Kidney capillary endothelial cell (primary cell): ENCODE measurements around the gene RECK.

Source experiments
- DNase-seq: peaks from one replicate; pipeline ENCODE4 v3.0.0-alpha.2; 2018; ENCODE audit warnings: low spot score

The RECK gene

GRCh38 chr9:36029202-36029601, 7.5 kb upstream of the RECK start:
- DNase-seq = no peak

DNA sequence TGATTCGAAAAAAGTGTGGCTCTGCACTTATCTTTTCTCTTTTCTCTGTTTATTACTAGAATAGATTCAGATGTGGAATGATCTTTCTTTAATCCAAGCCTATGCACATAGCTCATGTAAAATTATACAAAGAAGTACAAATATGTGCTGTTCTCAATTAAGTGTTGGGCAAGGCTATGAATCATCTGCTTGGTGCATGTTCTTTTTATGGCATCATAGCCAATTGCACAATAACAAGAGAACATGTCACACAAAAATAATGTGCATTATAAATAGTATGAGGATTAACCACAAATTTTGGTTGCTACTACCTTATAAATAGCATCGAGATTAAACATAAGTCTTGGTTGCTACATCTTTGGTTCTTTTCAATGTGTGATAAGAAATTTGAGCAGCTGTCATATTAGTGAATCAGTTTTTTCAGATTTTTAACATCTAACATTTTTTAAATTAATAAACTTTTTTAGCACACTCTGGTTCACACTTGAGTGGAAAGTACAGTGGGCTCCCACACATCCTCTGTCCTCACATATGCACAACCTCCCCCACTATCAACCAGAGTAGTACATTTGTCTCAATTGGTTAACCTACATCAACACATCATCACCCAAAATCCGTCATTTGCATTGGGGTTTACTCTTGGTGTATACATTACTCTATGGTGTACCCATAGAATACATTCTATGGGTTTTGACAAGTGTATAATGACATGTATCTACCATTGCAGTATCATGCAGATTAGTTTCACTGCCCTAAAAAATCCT, 6.8 kb upstream of the RECK start:
- DNase-seq = no peak

DNA sequence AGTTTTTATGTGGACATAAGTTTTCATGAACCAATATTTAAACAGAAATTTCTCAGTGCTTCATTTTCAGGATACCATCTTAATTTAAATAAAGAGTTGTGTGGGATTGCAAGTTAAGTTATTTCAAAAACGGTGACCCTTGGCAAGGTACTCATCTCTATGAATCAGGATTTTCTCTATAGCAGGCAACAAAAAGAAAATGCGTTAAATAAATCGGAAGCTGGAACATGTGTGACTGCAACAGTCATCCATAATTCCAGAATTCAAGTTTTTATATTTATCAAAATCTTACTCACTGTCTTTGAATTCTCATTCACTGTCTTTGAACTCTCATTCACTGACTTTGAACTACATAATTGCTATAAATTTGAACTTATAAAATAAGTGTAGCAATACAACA, 5.8 kb upstream of the RECK start:
- DNase-seq = no peak

GRCh38 chr9:36031774-36032555, 4.7 kb upstream of the RECK start:
- no peak for DNase-seq

DNA sequence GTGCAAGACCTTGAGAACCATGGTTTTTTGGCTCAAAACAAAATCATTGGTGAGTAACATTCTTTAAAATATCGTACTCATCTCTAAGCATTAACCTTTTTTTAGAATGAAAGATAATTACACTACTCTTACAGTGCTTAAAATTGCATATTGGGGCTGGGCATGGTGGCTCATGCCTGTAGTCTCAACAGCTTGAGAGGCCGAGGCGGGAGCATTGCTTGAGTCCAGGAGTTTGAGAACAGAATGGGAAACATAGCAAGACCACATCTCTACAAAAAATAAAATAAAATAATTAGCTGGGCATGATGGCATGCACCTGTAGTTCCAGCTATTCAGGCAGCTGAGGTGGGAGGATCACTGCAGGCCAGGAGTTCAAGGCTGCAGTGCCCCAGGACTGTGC, 2.9 kb upstream of the RECK start:
- DNase-seq = no peak

DNA sequence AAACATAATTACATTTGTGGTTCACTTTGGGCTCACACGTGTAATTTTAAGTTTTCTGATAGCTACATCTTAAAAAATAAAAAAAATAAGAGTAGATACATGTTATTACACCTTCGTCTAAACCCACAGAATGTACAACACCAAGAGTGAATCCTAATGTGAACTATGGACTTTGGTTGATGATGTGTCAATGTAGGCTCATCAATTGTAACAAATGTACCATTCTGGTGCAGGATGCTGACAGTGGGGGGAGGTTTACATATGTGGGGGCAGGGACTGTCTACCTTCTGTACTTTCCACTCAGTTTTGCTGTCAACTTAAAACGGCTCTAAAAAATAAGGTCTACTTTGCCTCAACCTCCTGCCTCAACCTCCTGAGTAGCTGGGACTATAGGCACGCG, 2.5 kb upstream of the RECK start:
- DNase-seq = no peak

- no peak for DNase-seq
Measured at GRCh38 chr9:36035006-36035405, 1.7 kb upstream of the RECK start.

GRCh38 chr9:36036253-36036779, 397 bp upstream of the RECK start:
- DNase-seq = no peak

DNA sequence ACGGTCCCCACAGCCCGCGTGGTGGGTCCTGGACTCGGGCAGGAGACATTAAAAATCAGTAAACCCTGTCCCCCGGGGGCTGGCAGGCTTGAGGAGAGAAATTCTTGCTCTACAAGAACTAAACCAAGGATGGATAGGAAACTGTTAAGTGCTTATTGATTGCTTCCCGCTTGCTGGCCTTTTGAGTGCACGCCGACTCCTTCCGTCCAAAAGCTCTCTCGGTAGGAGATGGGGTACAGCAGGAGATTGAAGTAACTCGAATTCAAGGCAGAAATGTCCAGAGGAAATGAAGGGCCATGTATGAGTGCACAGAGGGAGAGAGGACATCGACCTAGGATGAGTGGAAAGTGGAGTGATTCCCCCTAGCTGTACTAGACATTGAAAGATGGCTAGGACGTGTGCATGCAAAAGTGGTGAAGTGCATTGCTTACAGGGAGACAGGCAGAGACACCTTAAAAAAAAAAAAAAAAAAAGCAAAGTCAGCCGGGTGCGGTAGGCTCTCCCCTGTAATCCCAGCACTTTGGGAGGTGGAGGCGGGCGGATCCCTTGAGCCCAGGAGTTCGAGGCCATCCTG, 923 bp downstream of the RECK start:
- no peak for DNase-seq

DNA sequence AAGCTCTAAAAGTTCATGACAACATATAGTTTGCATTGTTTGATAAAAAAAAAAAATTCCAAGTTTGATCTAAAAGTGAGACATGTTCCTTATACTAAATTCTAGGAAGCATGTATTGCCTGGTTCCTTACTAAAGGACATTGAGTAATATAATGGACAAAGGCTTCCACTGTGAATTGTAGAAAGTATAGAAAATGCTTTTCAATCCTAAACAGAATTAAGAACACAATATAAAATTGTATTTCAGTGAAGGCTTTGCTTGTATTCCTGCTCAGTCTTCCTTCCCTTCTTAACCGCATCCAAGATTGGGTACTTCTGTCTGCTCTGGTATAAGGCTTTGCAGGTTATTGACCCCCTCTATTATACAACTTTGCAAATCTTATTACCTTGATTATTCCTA, 2.4 kb downstream of the RECK start:
- DNase-seq = no peak

- DNase-seq = no peak
Measured at GRCh38 chr9:36039696-36040095, 3.0 kb downstream of the RECK start.

GRCh38 chr9:36040271-36040925, 3.7 kb downstream of the RECK start:
- no peak for DNase-seq

DNA sequence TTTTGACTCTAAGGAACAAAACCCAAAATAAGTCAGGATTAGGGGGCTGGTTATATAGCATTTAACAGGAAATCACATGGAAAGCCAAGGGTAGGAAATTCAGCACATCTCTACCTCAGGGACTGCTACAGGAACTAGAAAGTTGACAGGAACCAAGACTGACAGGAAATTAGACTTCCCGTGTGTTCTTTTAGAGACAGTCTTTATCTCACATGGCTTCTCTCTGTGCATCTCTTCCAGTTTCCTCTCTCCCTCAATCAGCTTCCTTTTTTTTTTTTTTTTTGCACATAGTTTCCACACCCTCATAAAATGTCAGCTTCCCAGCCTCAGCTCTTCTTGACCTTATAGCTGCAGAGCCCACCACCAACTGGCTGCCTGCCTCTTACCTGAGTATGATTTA, 4.8 kb downstream of the RECK start:
- DNase-seq = no peak

GRCh38 chr9:36045610-36046009, 8.9 kb downstream of the RECK start:
- DNase-seq = no peak

DNA sequence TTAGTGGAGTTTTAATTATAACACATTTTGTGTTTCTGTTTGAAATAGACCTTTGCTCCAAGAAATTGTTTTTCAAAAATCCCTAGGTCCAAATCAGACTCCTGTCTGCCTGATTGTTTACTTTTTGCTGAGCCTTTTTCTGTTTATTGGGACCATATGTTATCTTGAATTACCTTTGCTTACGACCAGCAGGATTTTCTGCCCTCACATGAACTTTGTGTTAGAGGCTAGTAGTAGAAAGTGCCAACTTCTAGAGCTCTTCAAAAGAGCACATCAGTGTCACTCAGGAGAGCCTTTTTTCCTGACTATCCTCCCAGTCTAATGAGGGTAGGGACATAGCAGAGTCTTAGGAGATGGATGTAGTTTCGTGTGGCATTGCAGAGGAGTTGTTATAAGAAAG, 10.2 kb downstream of the RECK start:
- no peak for DNase-seq

- no peak for DNase-seq
Measured at GRCh38 chr9:36049408-36049807, 12.7 kb downstream of the RECK start.

DNA sequence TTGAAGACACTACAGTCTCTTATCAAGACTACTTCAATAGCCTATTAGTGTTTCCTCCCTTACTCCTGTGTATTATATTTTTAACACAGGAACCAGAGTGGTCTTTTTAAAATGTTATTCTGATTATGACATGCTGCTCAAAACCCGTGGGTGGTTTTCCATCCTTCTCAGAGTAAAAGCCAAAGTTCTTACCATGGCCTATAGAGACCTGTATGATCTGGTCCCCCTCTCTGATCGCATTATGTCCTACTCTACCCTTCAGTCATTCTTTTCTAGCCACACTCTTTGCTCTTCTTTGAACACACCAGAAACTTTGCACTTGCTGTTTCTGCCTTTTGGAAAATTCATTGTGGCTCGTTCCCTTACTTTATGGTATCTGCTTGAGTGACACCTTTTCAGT, 13.8 kb downstream of the RECK start:
- DNase-seq = no peak

- DNase-seq = no peak
Measured at GRCh38 chr9:36051317-36051716, 14.6 kb downstream of the RECK start.

- DNase-seq = peak; percentile 67
Measured at GRCh38 chr9:36053971-36054370, 17.3 kb downstream of the RECK start.

GRCh38 chr9:36056896-36057295, 20.2 kb downstream of the RECK start:
- DNase-seq = no peak

DNA sequence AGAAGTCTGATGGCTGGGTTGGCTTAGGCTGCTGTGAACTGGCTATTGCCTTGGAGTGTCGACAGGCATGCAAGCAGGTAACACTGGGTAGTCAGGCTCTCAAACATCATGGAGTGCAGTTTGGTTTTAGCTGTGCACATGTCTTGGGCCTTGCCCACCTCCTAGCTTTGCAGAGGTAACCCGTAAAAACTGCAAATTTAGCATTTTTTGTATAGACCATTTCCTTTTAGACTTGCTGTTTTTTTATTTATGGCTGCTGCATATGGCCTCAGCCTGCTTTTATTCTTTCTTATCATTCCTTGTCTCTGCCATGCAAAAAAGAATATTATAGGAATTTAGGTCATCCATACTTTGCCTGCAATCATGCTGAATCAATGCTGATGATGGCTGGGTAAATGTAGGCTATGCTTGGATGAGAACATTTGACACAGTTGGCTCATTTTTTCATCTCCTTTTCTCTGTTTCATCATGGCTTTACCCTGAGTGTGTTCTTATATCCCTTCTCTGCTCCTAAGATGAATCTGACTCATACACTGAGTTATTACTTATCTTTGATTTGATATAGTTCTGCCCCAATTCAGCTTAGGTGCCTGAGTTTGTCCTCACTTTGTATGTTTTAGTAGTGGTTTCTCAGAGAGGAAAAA, 27.2 kb downstream of the RECK start:
- no peak for DNase-seq

- DNase-seq = no peak
Measured at GRCh38 chr9:36064448-36065037, 27.8 kb downstream of the RECK start.
